K562 (cell line): Measurements from ENCODE around the gene GIMAP8. TPM values are rescaled to one million over a fixed set of nuclear protein-coding genes. Genes with fewer than 3 reads are reported as not detected.

Source experiments
- BRD9 ChIP-seq: fragments of 450-650 bp; IDR thresholded peaks from 2 replicates; pipeline ENCODE4 v1.6.1; 2018; ENCODE audit warnings: low read depth; ENCODE audit not compliant: partially characterized antibody
- CREB1 ChIP-seq, 2 experiments: sonication (generic) in 1 of 2; formaldehyde crosslinking in 1 of 2; IDR thresholded peaks; 2 replicates each; pipeline versions ENCODE4 v1.6.1 to v1.8.0; 2012 to 2022; ENCODE audit warnings: inconsistent platforms in 1 of 2, mild to moderate bottlenecking in 1 of 2, missing genetic modification reagents in 1 of 2, moderate library complexity in 1 of 2
- DIDO1 ChIP-seq: fragments of 450-650 bp; IDR thresholded peaks from 2 replicates; pipeline ENCODE4 v1.6.1; 2016; ENCODE audit warnings: low read depth, missing biosample characterization, missing genetic modification characterization
- E2F3 ChIP-seq: fragments of 250-450 bp; sonication (Bioruptor Pico); IDR thresholded peaks from 2 replicates; pipeline ENCODE4 v1.4.0; 2020; ENCODE audit warnings: mild to moderate bottlenecking
- HCFC1 ChIP-seq: IDR thresholded peaks from 2 replicates; pipeline ENCODE4 v1.6.1; 2012; ENCODE audit warnings: low read depth, low read length, improper control_type of control experiment
- HDAC1 ChIP-seq, 2 experiments: fragments of 450-650 bp; IDR thresholded peaks; 2 replicates each; pipeline ENCODE4 v1.6.1; 2016 to 2017; ENCODE audit warnings: inconsistent platforms in 1 of 2, mild to moderate bottlenecking in 1 of 2, moderate library complexity in 1 of 2
- HNRNPLL ChIP-seq: fragments of 200-400 bp; formaldehyde crosslinking; IDR thresholded peaks from 2 replicates; pipeline ENCODE4 v1.6.1; 2017; ENCODE audit warnings: low read length, low read depth, mild to moderate bottlenecking; ENCODE audit not compliant: poor library complexity, severe bottlenecking
- NFE2L1 ChIP-seq: fragments of 450-650 bp; IDR thresholded peaks from 2 replicates; pipeline ENCODE4 v1.6.1; 2016; ENCODE audit warnings: missing genetic modification characterization, low read depth, mild to moderate bottlenecking, missing compliant biosample characterization, moderate library complexity, borderline replicate concordance
- POLR2H ChIP-seq: IDR thresholded peaks from 2 replicates; pipeline ENCODE4 v1.6.1; 2016; ENCODE audit warnings: missing genetic modification characterization, low read depth, mild to moderate bottlenecking, control low read depth, missing compliant biosample characterization, moderate library complexity
- STAT5A ChIP-seq: IDR thresholded peaks from 2 replicates; pipeline ENCODE4 v1.6.1; 2012; ENCODE audit warnings: low read length, inconsistent platforms, borderline replicate concordance
- ZBED1 ChIP-seq: IDR thresholded peaks from 2 replicates; pipeline ENCODE4 v1.6.1; 2014
- ZNF507 ChIP-seq: conservative IDR thresholded peaks from 2 replicates; pipeline ENCODE4 v1.6.1; 2017; ENCODE audit warnings: missing genetic modification characterization, missing compliant biosample characterization
- ZNF695 ChIP-seq: fragments of 450-650 bp; formaldehyde crosslinking; IDR thresholded peaks from 2 replicates; pipeline ENCODE4 v1.4.0; 2020; ENCODE audit warnings: mild to moderate bottlenecking, moderate library complexity
- ZNF79 ChIP-seq: fragments of 250-450 bp; sonication (Bioruptor Pico); IDR thresholded peaks from 2 replicates; pipeline ENCODE4 v1.4.0; 2020; ENCODE audit warnings: low read depth, mild to moderate bottlenecking, moderate library complexity
- polyA plus RNA-seq, 8 experiments: library from polyadenylated mRNA; depleted of rRNA in 4 of 8; stranded (reverse) in 5 of 8; unstranded in 3 of 8; fragments of >200 nt; fragmentation: Nextera tagmentation in 2 of 8; fragmentation: Illumina TruSeq in 1 of 8; extraction: Ambion mirVana in 2 of 8; extraction: Trizol in 1 of 8; gene quantifications; 2 replicates each; pipeline versions ENCODE4 v1.2.1 to v1.2.3, GENCODE V29; 2011 to 2014; ENCODE audit warnings: inconsistent platforms in 1 of 8, missing spikeins in 1 of 8
- total RNA-seq, 7 experiments: library from RNA; depleted of rRNA in 6 of 7; stranded (reverse); fragments of >200 nt in 6 of 7; fragmentation: Illumina TruSeq in 2 of 7; extraction: Trizol in 2 of 7; gene quantifications; 2 replicates each; pipeline versions ENCODE4 v1.2.1 to v1.2.3, GENCODE V29; 2011 to 2021; ENCODE audit warnings: low replicate concordance in 1 of 7
- TF ChIP-seq, protein P1 (sequence below), 2 experiments: fragments of 150-350 bp in 1 of 2; IDR thresholded peaks; 2 replicates each; pipeline ENCODE4 v1.6.1; 2012 to 2016; ENCODE audit warnings: low read depth in 2 of 2, low read length in 2 of 2, mild to moderate bottlenecking in 1 of 2, moderate library complexity in 1 of 2
- TF ChIP-seq, protein P2 (sequence below): IDR thresholded peaks from 2 replicates; pipeline ENCODE4 v1.6.1; 2014; ENCODE audit warnings: antibody characterized with exemption
- TF ChIP-seq, protein P3 (sequence below): sonication (generic); formaldehyde crosslinking; IDR thresholded peaks from 2 replicates; pipeline ENCODE4 v1.8.1; 2023; ENCODE audit warnings: mild to moderate bottlenecking, missing genetic modification reagents
- TF ChIP-seq, protein P4 (sequence below): sonication (generic); formaldehyde crosslinking; IDR thresholded peaks from 2 replicates; pipeline ENCODE4 v1.9.0; 2022; ENCODE audit warnings: mild to moderate bottlenecking, missing genetic modification reagents
- TF ChIP-seq, protein P5 (sequence below): fragments of 250-450 bp; sonication (Bioruptor Pico); IDR thresholded peaks from 2 replicates; pipeline ENCODE4 v1.4.0; 2020

The GIMAP8 gene
- total and polyA plus RNA-seq, 9 of the 15 experiments (the other 6 are each of a cell fraction or from before 2014, with no cell fraction given): not detected

DNA sequence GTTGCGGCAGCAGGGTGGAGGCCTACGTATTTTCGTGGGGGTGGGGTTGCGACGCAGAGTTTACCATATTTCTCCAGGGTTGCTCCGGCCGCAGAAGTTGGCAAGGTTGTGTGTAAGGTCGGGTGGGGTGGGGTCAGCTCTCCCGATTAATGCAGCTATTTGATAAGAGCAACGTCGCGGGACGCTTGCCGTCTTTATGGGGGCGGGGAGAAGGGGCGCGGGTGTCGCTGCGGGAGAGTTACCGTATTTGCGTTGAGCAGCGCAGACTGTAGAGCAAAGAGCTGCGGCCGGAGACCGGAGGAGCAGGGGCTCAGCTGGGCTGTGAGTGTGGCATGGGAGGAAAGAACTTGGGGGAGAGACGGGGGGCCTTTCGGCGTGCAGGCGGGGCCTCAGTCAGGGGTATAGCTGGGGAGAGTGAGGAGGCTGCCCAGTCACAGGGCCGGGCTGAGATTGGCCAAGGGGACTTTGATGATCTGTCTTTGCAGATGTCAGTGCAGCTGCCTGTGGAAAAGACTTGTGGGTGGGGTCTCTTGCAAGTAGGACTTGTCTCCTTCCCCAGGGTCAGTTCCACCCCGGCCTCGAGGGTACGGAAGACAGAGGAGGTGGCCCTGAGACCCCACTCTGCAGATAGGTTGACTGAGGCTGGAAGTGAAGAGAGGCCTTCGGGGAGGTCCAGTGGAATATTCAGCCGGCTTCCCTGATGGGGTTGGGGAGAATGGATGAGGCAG, 44.7 kb upstream of the GIMAP8 start (continued):
- TF ChIP-seq HDAC1 (IDR thresholded peaks at IDR 0.05) (peak in 1 of 2 experiments; percentile 49; a peak in 2 of 4 replicates), E2F3 (CRISPR knock-in tag) (no peak), ZBED1 (no peak), NFE2L1 (tag) (no peak), STAT5A (no peak), ZNF79 (no peak), POLR2H (no peak), HNRNPLL (peak; percentile 76), DIDO1 (no peak), ZNF695 (CRISPR knock-in tag) (no peak), CREB1 (IDR thresholded peaks at IDR 0.05) (no peak), CREB1 (CRISPR knock-in tag; IDR thresholded peaks at IDR 0.05) (no peak; the same call in none of the 2 replicates), BRD9 (peak; percentile 28), HCFC1 (no peak), ZNF507 (tag) (no peak)
- TF ChIP-seq, protein P1, sequence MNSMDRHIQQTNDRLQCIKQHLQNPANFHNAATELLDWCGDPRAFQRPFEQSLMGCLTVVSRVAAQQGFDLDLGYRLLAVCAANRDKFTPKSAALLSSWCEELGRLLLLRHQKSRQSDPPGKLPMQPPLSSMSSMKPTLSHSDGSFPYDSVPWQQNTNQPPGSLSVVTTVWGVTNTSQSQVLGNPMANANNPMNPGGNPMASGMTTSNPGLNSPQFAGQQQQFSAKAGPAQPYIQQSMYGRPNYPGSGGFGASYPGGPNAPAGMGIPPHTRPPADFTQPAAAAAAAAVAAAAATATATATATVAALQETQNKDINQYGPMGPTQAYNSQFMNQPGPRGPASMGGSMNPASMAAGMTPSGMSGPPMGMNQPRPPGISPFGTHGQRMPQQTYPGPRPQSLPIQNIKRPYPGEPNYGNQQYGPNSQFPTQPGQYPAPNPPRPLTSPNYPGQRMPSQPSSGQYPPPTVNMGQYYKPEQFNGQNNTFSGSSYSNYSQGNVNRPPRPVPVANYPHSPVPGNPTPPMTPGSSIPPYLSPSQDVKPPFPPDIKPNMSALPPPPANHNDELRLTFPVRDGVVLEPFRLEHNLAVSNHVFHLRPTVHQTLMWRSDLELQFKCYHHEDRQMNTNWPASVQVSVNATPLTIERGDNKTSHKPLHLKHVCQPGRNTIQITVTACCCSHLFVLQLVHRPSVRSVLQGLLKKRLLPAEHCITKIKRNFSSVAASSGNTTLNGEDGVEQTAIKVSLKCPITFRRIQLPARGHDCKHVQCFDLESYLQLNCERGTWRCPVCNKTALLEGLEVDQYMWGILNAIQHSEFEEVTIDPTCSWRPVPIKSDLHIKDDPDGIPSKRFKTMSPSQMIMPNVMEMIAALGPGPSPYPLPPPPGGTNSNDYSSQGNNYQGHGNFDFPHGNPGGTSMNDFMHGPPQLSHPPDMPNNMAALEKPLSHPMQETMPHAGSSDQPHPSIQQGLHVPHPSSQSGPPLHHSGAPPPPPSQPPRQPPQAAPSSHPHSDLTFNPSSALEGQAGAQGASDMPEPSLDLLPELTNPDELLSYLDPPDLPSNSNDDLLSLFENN (IDR thresholded peaks at IDR 0.05; ENCODE audit: low read depth in 2 of 2, low read length in 2 of 2): no peak
- TF ChIP-seq, protein P2, sequence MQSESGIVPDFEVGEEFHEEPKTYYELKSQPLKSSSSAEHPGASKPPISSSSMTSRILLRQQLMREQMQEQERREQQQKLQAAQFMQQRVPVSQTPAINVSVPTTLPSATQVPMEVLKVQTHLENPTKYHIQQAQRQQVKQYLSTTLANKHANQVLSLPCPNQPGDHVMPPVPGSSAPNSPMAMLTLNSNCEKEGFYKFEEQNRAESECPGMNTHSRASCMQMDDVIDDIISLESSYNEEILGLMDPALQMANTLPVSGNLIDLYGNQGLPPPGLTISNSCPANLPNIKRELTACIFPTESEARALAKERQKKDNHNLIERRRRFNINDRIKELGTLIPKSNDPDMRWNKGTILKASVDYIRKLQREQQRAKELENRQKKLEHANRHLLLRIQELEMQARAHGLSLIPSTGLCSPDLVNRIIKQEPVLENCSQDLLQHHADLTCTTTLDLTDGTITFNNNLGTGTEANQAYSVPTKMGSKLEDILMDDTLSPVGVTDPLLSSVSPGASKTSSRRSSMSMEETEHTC: no peak
- TF ChIP-seq, protein P3, sequence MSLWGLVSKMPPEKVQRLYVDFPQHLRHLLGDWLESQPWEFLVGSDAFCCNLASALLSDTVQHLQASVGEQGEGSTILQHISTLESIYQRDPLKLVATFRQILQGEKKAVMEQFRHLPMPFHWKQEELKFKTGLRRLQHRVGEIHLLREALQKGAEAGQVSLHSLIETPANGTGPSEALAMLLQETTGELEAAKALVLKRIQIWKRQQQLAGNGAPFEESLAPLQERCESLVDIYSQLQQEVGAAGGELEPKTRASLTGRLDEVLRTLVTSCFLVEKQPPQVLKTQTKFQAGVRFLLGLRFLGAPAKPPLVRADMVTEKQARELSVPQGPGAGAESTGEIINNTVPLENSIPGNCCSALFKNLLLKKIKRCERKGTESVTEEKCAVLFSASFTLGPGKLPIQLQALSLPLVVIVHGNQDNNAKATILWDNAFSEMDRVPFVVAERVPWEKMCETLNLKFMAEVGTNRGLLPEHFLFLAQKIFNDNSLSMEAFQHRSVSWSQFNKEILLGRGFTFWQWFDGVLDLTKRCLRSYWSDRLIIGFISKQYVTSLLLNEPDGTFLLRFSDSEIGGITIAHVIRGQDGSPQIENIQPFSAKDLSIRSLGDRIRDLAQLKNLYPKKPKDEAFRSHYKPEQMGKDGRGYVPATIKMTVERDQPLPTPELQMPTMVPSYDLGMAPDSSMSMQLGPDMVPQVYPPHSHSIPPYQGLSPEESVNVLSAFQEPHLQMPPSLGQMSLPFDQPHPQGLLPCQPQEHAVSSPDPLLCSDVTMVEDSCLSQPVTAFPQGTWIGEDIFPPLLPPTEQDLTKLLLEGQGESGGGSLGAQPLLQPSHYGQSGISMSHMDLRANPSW (CRISPR knock-in tag): no peak
- TF ChIP-seq, protein P4, sequence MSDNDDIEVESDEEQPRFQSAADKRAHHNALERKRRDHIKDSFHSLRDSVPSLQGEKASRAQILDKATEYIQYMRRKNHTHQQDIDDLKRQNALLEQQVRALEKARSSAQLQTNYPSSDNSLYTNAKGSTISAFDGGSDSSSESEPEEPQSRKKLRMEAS: no peak
- TF ChIP-seq, protein P5, sequence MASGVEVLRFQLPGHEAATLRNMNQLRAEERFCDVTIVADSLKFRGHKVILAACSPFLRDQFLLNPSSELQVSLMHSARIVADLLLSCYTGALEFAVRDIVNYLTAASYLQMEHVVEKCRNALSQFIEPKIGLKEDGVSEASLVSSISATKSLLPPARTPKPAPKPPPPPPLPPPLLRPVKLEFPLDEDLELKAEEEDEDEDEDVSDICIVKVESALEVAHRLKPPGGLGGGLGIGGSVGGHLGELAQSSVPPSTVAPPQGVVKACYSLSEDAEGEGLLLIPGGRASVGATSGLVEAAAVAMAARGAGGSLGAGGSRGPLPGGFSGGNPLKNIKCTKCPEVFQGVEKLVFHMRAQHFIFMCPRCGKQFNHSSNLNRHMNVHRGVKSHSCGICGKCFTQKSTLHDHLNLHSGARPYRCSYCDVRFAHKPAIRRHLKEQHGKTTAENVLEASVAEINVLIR: 0 out of 2 replicates have a peak, but pooled peaks have one; percentile 7
